DMS153 treated with DMSO at 0.1 percent for 48 hours (cell line): Measurements from ENCODE around the gene SPATS1.
"Not testable (repeated sequence)": the region's sequence is repeated elsewhere in the genome, so short reads cannot be mapped to it uniquely, and the experiment has no call there.

Experiments
- DNase-seq: peaks from one replicate; lab custom pipeline; 2025; ENCODE audit not compliant: unreplicated experiment; lab: John Stamatoyannopoulos, UW

Gene SPATS1

DNA sequence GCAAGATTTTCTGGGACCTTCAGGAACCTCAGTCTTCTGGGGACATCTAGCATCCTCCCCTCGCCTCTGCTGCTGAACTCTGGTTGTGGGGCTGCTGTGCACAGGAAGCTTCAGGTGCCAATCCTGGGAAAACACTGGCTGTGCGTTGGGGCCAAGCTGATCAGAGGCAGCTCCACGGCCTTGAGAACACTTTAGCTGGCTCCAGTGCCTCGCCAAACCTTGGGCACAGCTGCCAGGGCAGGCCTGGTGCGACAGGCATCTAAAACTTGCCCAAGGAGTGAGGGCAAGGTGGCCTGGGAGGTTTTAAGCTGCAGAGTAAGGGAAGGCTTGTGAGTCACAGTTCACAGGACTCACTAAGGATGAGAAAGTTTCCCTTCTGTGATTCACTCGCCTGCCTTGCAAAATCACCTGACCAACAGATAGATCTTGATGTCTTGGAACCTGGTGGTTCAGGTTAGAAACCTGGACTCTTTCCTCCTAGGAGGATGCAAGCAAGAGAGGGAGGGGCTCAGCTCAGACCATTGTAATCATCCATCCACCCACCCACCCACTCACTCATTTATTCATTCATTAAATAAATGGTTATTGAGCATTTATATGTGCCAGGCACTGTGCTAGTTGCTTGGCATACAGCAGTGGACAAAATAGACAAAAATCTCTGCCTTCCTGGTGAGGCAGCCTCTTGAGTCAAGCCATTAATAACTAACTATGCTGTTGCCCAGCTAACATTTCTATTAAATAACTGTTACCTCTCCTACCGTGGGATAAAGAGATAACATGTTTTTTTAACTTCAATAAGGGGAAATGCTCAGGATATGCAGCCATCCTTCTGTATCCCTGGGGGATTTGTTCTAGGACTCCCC is 2.5 kb upstream of the SPATS1 start:
- no peak for DNase-seq

- DNase-seq: no peak
These were observed 1.2 kb upstream of the SPATS1 start for GRCh38 chr6:44341095-44341890.

GRCh38 chr6:44342052-44342451 is 398 bp upstream of the SPATS1 start:
- no peak for DNase-seq

- DNase-seq: not testable (repeated sequence)
These were observed 4.4 kb downstream of the SPATS1 start for GRCh38 chr6:44346818-44347217.

DNA sequence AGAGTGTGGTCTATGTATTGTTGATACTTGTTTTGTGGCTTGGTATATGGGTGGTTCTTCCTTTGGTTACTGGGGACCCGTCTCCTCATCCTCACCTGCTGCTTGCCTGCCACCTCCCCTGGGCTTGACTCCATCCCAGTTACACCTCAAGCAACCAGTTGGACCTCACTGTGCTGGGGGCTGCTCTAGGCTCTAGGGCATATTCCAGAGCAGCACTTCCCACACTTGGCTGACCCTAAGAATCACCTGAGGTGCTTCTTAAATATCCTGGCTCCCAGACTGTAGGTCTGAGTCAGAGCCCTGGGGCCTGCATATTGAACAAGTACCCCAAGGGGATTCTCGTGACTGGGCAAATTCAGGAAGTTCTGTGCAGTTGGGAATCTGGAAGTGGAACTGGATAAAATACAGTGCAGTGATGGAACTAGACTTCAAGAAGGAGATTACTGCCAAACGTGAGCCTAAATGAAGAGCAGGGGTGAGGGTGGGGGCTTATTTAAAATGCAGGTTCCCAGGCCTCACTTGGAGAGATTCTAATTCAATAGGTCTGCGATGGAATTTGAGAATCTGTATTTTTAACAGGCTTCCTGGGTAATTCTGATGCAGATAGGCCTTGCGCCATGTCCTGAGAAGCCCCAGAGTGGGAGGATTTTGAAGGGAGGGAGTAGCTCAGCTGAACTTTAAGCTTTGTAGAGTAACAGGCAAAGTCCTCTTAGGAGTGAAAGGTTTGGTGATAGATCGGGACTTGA is 7.6 kb downstream of the SPATS1 start:
- DNase-seq: no peak

DNA sequence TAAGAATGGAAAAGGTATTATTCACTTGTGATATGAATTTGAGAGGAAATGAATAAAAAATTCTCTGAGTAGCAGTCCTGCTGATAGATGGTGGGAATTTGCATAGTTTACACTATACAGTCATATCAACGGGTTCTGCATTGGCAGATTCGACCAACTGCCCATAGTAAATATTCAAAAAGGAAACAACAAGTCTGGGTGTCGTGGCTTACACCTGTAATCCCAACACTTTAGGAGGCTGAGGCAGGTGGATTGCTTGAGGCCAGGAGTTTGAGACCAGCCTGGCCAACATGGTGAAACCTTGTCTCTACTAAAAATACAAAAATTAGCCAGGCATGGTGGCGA is 8.2 kb downstream of the SPATS1 start:
- DNase-seq: not testable (repeated sequence)

GRCh38 chr6:44352259-44352658 is 9.8 kb downstream of the SPATS1 start:
- DNase-seq: no peak

- no peak for DNase-seq
These were observed 10.9 kb downstream of the SPATS1 start for GRCh38 chr6:44353336-44353735.

DNA sequence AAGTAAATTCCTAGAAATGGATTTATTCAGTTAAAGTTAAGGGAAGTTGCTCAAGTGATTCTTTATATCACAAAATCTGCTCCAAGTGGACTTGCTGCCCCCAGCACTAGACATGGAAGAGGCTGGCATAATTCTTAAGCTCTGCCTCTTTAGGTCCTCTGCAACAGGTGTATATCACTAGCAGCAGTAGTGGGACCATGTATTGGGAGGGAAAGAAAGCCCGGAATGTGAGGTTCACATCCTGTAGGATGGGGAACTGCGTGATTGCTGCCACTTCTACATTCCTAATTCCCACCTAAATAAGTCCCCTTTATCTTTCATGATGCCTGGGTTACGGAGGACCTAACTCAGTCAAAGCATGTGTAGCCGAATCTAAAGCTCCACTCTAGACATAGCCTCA is 13.2 kb downstream of the SPATS1 start:
- DNase-seq: no peak

DNA sequence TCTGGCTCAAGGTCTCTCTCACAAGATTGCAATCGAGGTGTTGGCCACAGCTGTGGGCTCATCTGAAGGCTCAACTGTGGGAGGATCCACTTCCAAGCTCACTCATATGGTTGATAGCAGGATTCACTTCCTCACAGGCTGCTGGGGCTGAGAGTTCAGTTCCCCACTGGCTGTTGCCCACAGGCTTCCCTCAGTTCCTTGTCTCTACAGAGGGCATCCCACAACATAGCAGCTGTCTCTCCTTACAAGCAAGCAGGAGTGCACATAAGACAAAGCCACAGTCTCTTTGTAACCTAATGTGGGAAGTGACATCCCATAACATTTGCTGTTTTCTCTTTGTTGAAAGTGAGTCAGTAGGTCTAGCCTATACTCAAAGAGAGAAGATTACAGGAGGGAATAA is 14.0 kb downstream of the SPATS1 start:
- no peak for DNase-seq

DNA sequence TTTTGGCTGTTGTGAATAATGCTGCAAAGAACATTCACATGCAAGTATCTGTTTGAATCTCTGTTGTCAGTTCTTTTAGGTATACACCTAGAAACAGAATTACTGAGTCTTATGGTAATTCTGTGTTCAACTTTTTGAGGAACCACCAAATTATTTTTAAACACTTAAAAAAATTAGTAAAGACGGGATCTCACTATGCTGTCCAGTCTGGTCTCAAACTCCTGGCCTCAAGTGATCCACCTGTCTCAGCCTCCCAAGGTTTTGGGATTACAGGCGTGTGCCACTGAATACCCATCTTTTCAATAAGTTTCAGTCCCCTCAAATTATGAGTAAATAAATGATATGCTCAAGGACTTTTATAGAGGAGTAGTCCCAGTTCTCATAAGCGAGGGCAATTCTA is 17.5 kb downstream of the SPATS1 start:
- DNase-seq: no peak

GRCh38 chr6:44361947-44362346 is 19.5 kb downstream of the SPATS1 start:
- DNase-seq: no peak

- no peak for DNase-seq
These were observed 21.0 kb downstream of the SPATS1 start for GRCh38 chr6:44363377-44363926.

DNA sequence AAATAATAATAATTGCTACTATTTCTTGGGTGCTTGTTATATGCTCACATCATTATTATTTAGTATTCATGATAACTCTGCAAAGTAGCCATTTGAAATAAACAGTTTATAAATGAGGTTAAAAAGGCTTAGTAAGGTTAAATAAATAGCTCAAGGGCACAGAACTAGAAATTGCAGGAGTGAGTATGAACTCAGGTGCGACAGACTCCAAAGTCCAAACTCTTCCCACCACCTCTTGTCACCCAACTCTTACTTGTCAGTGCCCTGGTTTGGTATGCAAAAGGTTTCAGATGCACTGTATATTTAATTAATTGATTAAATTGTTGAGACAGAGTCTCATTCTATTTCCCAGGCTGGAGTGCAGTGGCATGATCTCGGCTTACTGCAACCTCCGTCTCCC is 24.3 kb downstream of the SPATS1 start:
- no peak for DNase-seq

- DNase-seq: no peak
These were observed 25.2 kb downstream of the SPATS1 start for GRCh38 chr6:44367681-44368080.

DNA sequence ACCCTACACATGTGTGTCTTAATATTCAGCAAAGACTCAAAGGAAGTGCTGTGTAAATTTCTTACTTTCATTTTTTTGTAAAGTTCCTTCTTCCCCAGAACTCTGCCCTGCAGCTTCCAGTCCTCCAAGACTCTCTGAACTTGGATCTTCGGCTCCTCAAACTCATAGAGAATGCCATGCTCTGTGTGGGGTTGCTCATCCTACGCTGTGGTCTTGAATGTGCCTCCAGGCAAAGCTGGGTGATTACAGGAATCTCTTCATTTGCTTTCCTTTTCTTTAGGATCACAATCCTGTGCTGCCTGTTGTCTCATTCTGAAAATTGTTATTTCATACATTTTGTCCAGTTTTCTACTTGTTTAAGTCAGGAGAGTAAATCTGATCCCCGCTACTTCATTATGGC is 30.6 kb downstream of the SPATS1 start:
- no peak for DNase-seq

- no peak for DNase-seq
These were observed 31.3 kb downstream of the SPATS1 start for GRCh38 chr6:44373787-44374186.

DNA sequence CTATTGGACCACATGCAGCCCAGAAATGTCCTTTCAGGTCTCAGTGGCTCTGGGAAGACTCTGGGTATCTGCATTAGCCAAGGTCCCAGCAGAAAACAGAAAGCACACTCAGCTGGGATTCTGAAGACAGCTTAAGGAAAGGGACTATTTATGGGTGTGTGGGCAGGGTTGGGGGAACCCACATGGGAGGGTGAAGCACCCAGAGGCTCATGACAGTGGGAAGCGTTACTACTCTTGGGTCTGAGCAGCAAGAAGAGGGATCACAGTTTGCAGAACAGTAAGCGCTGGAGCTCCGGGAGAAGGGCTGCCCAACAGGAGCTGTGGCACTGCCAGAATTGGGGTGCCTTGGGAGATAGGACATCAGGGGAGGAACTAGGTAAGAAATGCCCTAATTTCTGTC is 32.6 kb downstream of the SPATS1 start:
- DNase-seq: no peak

DNA sequence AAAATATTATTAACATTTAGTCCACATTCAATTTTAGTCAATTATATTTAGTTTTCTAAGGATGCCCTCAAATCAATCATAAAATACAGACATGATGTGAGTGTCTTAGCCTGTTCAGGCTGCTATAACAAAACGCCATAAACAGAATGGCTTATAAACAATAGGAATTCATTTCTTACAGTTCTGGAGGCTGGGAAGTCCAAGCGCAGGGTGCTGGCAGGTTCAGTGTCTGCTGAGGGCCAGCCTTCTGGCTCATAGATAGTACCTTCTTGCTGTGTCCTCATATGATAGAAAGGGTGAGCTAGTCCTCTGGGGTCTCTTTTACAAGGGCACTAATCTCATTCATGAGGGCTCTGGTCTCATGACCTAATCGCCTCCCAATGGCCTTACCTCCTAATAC is 35.0 kb downstream of the SPATS1 start:
- DNase-seq: no peak

DNA sequence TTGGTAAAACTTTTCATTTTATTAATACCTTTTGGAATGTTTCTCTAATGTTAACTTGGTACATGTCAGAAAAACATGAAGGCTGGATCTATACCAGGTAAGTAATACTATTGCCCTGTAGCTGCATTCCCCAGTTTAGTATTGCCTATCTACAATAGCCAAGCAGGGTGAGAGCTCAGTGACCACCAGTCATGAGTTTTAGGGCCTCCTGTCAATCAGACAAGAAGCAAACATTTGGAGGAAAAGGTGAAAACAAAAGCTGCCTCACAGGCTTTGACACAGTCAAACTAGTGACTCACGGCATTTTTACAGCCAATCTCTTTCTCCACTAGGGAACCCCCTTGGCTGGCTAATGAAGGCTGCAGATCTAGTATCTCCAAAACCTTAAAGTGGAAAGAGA is 35.5 kb downstream of the SPATS1 start:
- DNase-seq: no peak

- DNase-seq: no peak
These were observed 39.3 kb downstream of the SPATS1 start for GRCh38 chr6:44381739-44382138.
